ENCODE measurements around the gene FAM107B.

The FAM107B gene

GRCh38 chr10:14528450-14528849 is 246.2 kb downstream of the FAM107B start:
- no peak for DNase-seq

- no peak for DNase-seq
These were observed 246.8 kb downstream of the FAM107B start for GRCh38 chr10:14527915-14528314.

- no peak for DNase-seq
These were observed 247.4 kb downstream of the FAM107B start for GRCh38 chr10:14527134-14527844.

GRCh38 chr10:14526326-14526725 is 248.4 kb downstream of the FAM107B start:
- no peak for DNase-seq

GRCh38 chr10:14524691-14525324 is 249.9 kb downstream of the FAM107B start:
- DNase-seq: no peak

GRCh38 chr10:14523286-14523685 is 251.4 kb downstream of the FAM107B start:
- no peak for DNase-seq

GRCh38 chr10:14519785-14520184 is 254.9 kb downstream of the FAM107B start:
- no peak for DNase-seq

GRCh38 chr10:14518149-14518548 is 256.5 kb downstream of the FAM107B start:
- no peak for DNase-seq

GRCh38 chr10:14513123-14513522 is 261.6 kb downstream of the FAM107B start:
- no peak for DNase-seq

- no peak for DNase-seq
These were observed 264.4 kb downstream of the FAM107B start for GRCh38 chr10:14510346-14510745.

- DNase-seq: no peak
These were observed 266.0 kb downstream of the FAM107B start for GRCh38 chr10:14508725-14509124.

- no peak for DNase-seq
These were observed 266.9 kb downstream of the FAM107B start for GRCh38 chr10:14507781-14508180.

- peak; percentile 43 for DNase-seq
These were observed 267.5 kb downstream of the FAM107B start for GRCh38 chr10:14507176-14507575.

GRCh38 chr10:14502431-14502830 is 272.3 kb downstream of the FAM107B start:
- no peak for DNase-seq

- no peak for DNase-seq
These were observed 274.4 kb downstream of the FAM107B start for GRCh38 chr10:14500172-14500765.

GRCh38 chr10:14499601-14499904 is 275.1 kb downstream of the FAM107B start:
- DNase-seq: no peak

- no peak for DNase-seq
These were observed 276.4 kb downstream of the FAM107B start for GRCh38 chr10:14498326-14498725.

- DNase-seq: no peak
These were observed 282.9 kb downstream of the FAM107B start for GRCh38 chr10:14491811-14492210.

- DNase-seq: no peak
These were observed 285.0 kb downstream of the FAM107B start for GRCh38 chr10:14489522-14490177.

GRCh38 chr10:14487488-14487883 is 287.2 kb downstream of the FAM107B start:
- DNase-seq: no peak

- no peak for DNase-seq
These were observed 287.8 kb downstream of the FAM107B start for GRCh38 chr10:14486777-14487487.

GRCh38 chr10:14485986-14486385 is 288.7 kb downstream of the FAM107B start:
- no peak for DNase-seq

GRCh38 chr10:14483417-14483816 is 291.3 kb downstream of the FAM107B start:
- DNase-seq: no peak

Measured in CD4-positive, alpha-beta T cell treated with Interleukin-6 for 4 hours (primary cell).